ENCODE results near the gene PDCD4. TPM values are rescaled to one million over a fixed set of nuclear protein-coding genes. Genes with fewer than 3 reads are reported as not detected.
A peak's percentile ranks its signal among the peaks of the same experiment; 100 is the strongest.

The PDCD4 gene
- total and polyA plus RNA-seq, 10 of the 15 experiments (the other 5 are each of a cell fraction or from before 2014, with no cell fraction given), result 101 to 372 (median 171) TPM

DNA sequence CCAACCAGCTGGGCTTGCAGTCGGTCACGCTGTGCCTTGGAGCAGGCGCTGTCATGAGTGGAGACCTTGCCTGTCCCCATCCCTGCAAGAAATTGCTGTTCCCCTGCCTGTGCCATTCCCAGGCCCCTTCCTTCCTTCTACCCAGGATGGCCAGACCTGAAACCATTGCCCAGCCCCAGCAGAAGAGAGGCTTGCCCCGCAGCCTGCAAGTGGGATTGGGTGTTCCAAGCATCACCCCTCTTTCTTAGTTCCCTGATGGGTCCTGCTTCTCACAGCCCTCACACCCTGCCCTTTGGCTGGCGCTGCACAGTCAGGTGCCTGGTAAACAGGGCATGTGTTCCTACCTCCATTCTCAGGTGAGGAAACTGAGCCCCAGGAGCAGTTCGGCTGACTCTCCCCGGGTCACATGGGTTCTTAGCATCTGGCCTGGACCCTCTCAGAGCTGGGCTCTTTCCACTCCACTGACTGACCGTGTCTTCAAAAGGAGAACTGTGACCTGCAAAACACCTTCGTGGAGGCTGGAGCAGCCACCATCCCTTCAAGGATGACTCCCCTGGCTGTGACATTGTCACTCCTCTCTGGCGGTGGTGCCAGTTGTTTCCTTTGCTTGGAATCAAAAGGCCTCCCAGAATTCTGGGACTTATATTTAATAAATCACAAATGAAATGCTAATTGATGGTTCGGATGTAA is 41.9 kb upstream of the PDCD4 start:
- Histone ChIP-seq H3K9me3 (replicated peaks; ENCODE audit: control insufficient read depth, insufficient read depth, low read length) (no peaks in the 10 kb centered on the region), H2AFZ (ENCODE audit: control insufficient read depth, low read depth, low read length) (no peak overlapping the region), H3K9ac (ENCODE audit: control insufficient read depth, insufficient read depth, low read length) (no peak overlapping the region), H3K4me3 (no peak overlapping the region), H3K27ac (ENCODE audit: control insufficient read depth, insufficient read depth) (no peak overlapping the region), H3K4me2 (ENCODE audit: control insufficient read depth, insufficient read depth) (no peak overlapping the region), H3K27me3 (replicated peaks in 1 of 2; ENCODE audit: control insufficient read depth in 2 of 2, insufficient read depth in 2 of 2, low read length in 1 of 2) (no peaks in the 10 kb centered on the region), H3K4me1 (ENCODE audit: control insufficient read depth, insufficient read depth, low read length) (no peaks in the 10 kb centered on the region), H3K36me3 (ENCODE audit: control insufficient read depth in 2 of 2, insufficient read depth in 2 of 2, low read length in 1 of 2) (no peaks in the 10 kb centered on the region), H3K79me2 (ENCODE audit: control insufficient read depth, insufficient read depth, low read length) (no peaks in the 10 kb centered on the region), H4K20me1 (ENCODE audit: control insufficient read depth, insufficient read depth) (no peaks in the 10 kb centered on the region)
- peak; percentile 63 for ATAC-seq
- ChIA-PET CTCF (no interaction called here), POLR2A (interaction anchor here (0.6 to 1.4 kb wide), 2 partner anchors 11 to 14 kb away, joined by 4 read pairs; no protein-coding TSS in a partner anchor), SMC1A (ENCODE audit: uncharacterized antibody, unreplicated experiment) (interaction anchor here (2.8 to 3.6 kb wide), 2 partner anchors 12 to 26 kb away, joined by 18 to 21 read pairs; no protein-coding TSS in a partner anchor), RAD21 (ENCODE audit: unreplicated experiment) (interaction anchor here (1.2 kb wide), 1 partner anchor 27 kb away, joined by 5 read pairs; no protein-coding TSS in a partner anchor)
- DNase-seq (ENCODE audit: low read depth, low spot score), result no peak
- 65% methylated on average over 11 of the region's 11 CpGs for WGBS (ENCODE audit: insufficient coverage, insufficient replicate concordance, low lambda C conversion rate, missing lambda C conversion rate)
- TF ChIP-seq FOXK2 (IDR thresholded peaks at IDR 0.05), result no peak
- peak; percentile 50; the same call in 1 of the 2 replicates for TF ChIP-seq SPI1 (IDR thresholded peaks at IDR 0.05; ENCODE audit: borderline replicate concordance, insufficient read depth, low read depth, low read length)
- in situ Hi-C loops (cut with MboI) (no loop called here), intact Hi-C loops (cut with micrococcal nuclease; ENCODE audit: unreplicated experiment) (no loop called here)
- no peak for FAIRE-seq
- BruUV-seq (replicated peaks), result no TSS peak

DNA sequence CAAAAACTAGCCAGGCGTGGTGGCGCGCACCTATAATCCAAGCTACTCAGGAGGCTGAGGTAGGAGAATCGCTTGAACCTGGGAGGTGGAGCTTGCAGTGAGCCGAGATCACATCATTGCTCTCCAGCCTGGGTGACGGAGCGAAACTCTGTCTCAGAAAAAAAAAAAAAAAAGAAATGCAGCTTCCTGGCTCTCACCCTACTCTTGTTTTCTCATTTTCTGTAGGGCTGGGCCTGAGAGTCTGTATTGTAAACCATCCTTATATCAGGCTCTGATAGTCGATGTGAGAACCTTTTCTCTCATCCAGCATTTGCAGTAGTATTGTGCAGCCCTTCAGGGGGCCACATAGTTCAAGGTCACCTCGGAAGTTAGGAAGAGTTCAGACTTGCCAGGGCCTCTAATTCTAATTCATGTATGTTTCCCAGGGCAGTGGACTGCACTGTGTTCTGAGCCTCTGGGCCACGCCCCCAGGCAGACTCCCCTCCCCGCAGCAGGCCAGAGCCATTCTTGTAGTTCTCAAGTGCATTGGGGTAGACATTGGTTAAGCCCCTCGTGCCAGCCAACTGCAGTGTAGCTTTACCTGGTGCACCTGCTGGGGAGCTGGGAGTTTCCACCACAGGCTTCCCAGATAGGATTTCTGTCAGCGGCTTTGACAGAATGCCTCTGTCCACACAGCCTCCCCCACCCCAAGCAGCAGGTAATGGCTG is 38.3 kb upstream of the PDCD4 start:
- BruUV-seq (replicated peaks), result no TSS peak
- CTCF ChIA-PET, result interaction anchor here (0.6 kb wide), 2 partner anchors 223 to 1562 kb away, joined by 3 read pairs; no protein-coding TSS in a partner anchor

More for the DNA sequence above, 38.3 kb upstream of the PDCD4 start:
- no peaks in the 10 kb centered on the region for H3K79me2 ChIP-seq (ENCODE audit: control insufficient read depth, insufficient read depth, low read length)
- no peaks in the 10 kb centered on the region for H3K9me3 ChIP-seq (replicated peaks; ENCODE audit: control insufficient read depth, insufficient read depth, low read length)
- ChIA-PET RAD21 (ENCODE audit: unreplicated experiment) (interaction anchor here (1.5 kb wide), 1 partner anchor 30 kb away, joined by 5 read pairs; no protein-coding TSS in a partner anchor), SMC1A (ENCODE audit: uncharacterized antibody, unreplicated experiment) (interaction anchor here (1.5 kb wide), 3 partner anchors 8 to 60 kb away, joined by 4 to 6 read pairs (median 5); no protein-coding TSS in a partner anchor), POLR2A (interaction anchor here (1.3 kb wide), 1 partner anchor 9 kb away, joined by 3 read pairs; no protein-coding TSS in a partner anchor)
- intact Hi-C loops (cut with micrococcal nuclease; ENCODE audit: unreplicated experiment), result no loop called here
- H3K9ac ChIP-seq (ENCODE audit: control insufficient read depth, insufficient read depth, low read length), result no peak overlapping the region
- H3K4me3 ChIP-seq, result no peak overlapping the region
- 90% methylated on average over 13 of the region's 13 CpGs for WGBS (ENCODE audit: insufficient coverage, insufficient replicate concordance, low lambda C conversion rate, missing lambda C conversion rate)
- H3K4me1 ChIP-seq (ENCODE audit: control insufficient read depth, insufficient read depth, low read length), result no peaks in the 10 kb centered on the region
- H4K20me1 ChIP-seq (ENCODE audit: control insufficient read depth, insufficient read depth), result no peaks in the 10 kb centered on the region
- no peak for ATAC-seq
- no peak for DNase-seq (ENCODE audit: low read depth, low spot score)
- H2AFZ ChIP-seq (ENCODE audit: control insufficient read depth, low read depth, low read length), result no peak overlapping the region
- no peak for FAIRE-seq
- H3K36me3 ChIP-seq (ENCODE audit: control insufficient read depth in 2 of 2, insufficient read depth in 2 of 2, low read length in 1 of 2), result no peaks in the 10 kb centered on the region
- H3K4me2 ChIP-seq (ENCODE audit: control insufficient read depth, insufficient read depth), result no peak overlapping the region
- TF ChIP-seq IRF5 (IDR thresholded peaks at IDR 0.05; ENCODE audit: borderline replicate concordance), result no peak
- no peak for TF ChIP-seq MAX (IDR thresholded peaks at IDR 0.05; ENCODE audit: low read depth, low read length)
- no peak for TF ChIP-seq IRF4 (IDR thresholded peaks at IDR 0.05; ENCODE audit: low read depth, low read length)
- TF ChIP-seq CBFB (IDR thresholded peaks at IDR 0.05; ENCODE audit: low read depth), result no peak
- in situ Hi-C loops (cut with MboI), result no loop called here
- no peak overlapping the region for H3K27ac ChIP-seq (ENCODE audit: control insufficient read depth, insufficient read depth)
- no peaks in the 10 kb centered on the region for H3K27me3 ChIP-seq (replicated peaks in 1 of 2; ENCODE audit: control insufficient read depth in 2 of 2, insufficient read depth in 2 of 2, low read length in 1 of 2)

All from GM12878 (cell line).